PC-9 (cell line): ENCODE data around the gene SLC7A9. TPM values are rescaled to one million over a fixed set of nuclear protein-coding genes. Genes with fewer than 3 reads are reported as not detected.

Experiments used
- BruUV-seq: library from RNA; stranded (reverse); fragments of 400-500 nt; replicated peaks from 2 replicates; lab custom pipeline; 2021; lab: Mats Ljungman, UMichigan
- CTCF ChIA-PET: fragments of 300-600 bp; sonication (Branson Sonifier 250); formaldehyde crosslinking; loops from one replicate; lab custom pipeline; 2022; ENCODE audit warnings: antibody characterized with exemption; lab: Charles Lee
- POLR2A ChIA-PET: fragments of 300-600 bp; sonication (Branson Sonifier 250); formaldehyde crosslinking; loops from one replicate; lab custom pipeline; 2022; ENCODE audit warnings: antibody characterized with exemption; ENCODE audit not compliant: unreplicated experiment; lab: Charles Lee
- DNase-seq, 2 experiments: peaks; one replicate each; pipeline versions ENCODE4 v3.0.0 to v3.0.0-alpha.2; 2015 to 2022; ENCODE audit warnings: mixed read lengths in 1 of 2
- H2AFZ ChIP-seq: fragments of 200-600 bp; sonication (generic); 2 replicates; pipeline ENCODE4 v1.8.1; 2017; ENCODE audit warnings: antibody characterized with exemption
- H3F3A ChIP-seq: fragments of 200-600 bp; sonication (generic); 2 replicates; pipeline ENCODE4 v1.8.1; 2017; ENCODE audit warnings: antibody characterized with exemption, mild to moderate bottlenecking, low read depth; ENCODE audit not compliant: insufficient read depth
- H3K27ac ChIP-seq: fragments of 200-600 bp; sonication (generic); 2 replicates; pipeline ENCODE4 v1.6.1; 2016; ENCODE audit warnings: mixed run types
- H3K27me3 ChIP-seq: fragments of 200-600 bp; sonication (generic); 2 replicates; pipeline ENCODE4 v1.6.1; 2016; ENCODE audit warnings: low read depth, mixed run types; ENCODE audit not compliant: insufficient read depth
- H3K36me3 ChIP-seq: fragments of 200-600 bp; sonication (generic); 2 replicates; pipeline ENCODE4 v1.6.1; 2016; ENCODE audit warnings: low read depth, mixed run types
- H3K4me1 ChIP-seq: fragments of 200-600 bp; sonication (generic); replicated peaks from 2 replicates; pipeline ENCODE4 v1.6.1; 2016; ENCODE audit warnings: mixed run types; ENCODE audit not compliant: insufficient read depth
- H3K4me2 ChIP-seq: fragments of 200-600 bp; sonication (generic); 2 replicates; pipeline ENCODE4 v1.6.1; 2017; ENCODE audit warnings: mixed run types
- H3K4me3 ChIP-seq: fragments of 200-600 bp; sonication (generic); 2 replicates; pipeline ENCODE4 v1.6.1; 2016; ENCODE audit warnings: mixed run types
- H3K79me2 ChIP-seq: fragments of 200-600 bp; sonication (generic); 2 replicates; pipeline ENCODE4 v1.6.1; 2017; ENCODE audit warnings: low read depth, mixed run types
- H3K9me2 ChIP-seq: fragments of 200-600 bp; sonication (generic); 2 replicates; pipeline ENCODE4 v1.8.1; 2017; ENCODE audit warnings: mild to moderate bottlenecking; ENCODE audit not compliant: insufficient read depth
- H3K9me3 ChIP-seq: fragments of 200-600 bp; sonication (generic); 2 replicates; pipeline ENCODE4 v1.8.1; 2016; ENCODE audit warnings: low read depth; ENCODE audit not compliant: insufficient read depth
- H4K20me1 ChIP-seq: fragments of 200-600 bp; sonication (generic); 2 replicates; pipeline ENCODE4 v1.8.1; 2017; ENCODE audit not compliant: insufficient read depth
- CTCF ChIP-seq: fragments of 200-600 bp; sonication (generic); conservative IDR thresholded peaks from 2 replicates; pipeline ENCODE4 v1.6.1; 2017; ENCODE audit warnings: mixed run types, antibody characterized with exemption, mild to moderate bottlenecking, moderate library complexity
- EZH2 ChIP-seq: fragments of 200-600 bp; sonication (generic); IDR thresholded peaks from 2 replicates; pipeline ENCODE4 v1.8.0; 2017; ENCODE audit warnings: antibody characterized with exemption, low read depth
- intact Hi-C: fragments of 100-400 bp; cut with micrococcal nuclease; formaldehyde crosslinking; loops from one replicate; pipeline ENCODE4 v1.10.0; 2022; ENCODE audit not compliant: unreplicated experiment
- total RNA-seq: library from RNA; stranded (reverse); gene quantifications from 2 replicates; pipeline ENCODE4 v1.2.3, GENCODE V29; 2021

The SLC7A9 gene
- total RNA-seq, 1 experiment from 2014 or later, result 0.33 TPM

GRCh38 chr19:32859591-32859990 lies 10.0 kb downstream of the SLC7A9 start:
- Histone ChIP-seq H4K20me1 (no peaks in the 10 kb centered on the region), H2AFZ (no peak overlapping the region), H3K4me3 (no peak overlapping the region), H3K9me3 (no peaks in the 10 kb centered on the region), H3K79me2 (no peaks in the 10 kb centered on the region), H3K36me3 (no peaks in the 10 kb centered on the region), H3K4me2 (no peak overlapping the region), H3K27ac (no peak overlapping the region), H3K27me3 (no peaks in the 10 kb centered on the region), H3K9me2 (no peaks in the 10 kb centered on the region), H3K4me1 (no peaks in the 10 kb centered on the region), H3F3A (no peaks in the 10 kb centered on the region)
- BruUV-seq, result no TSS peak
- CTCF ChIA-PET, result no interaction called here
- TF ChIP-seq EZH2 (no peak), CTCF (no peak)
- POLR2A ChIA-PET, result no interaction called here
- DNase-seq, result no peak
- intact Hi-C loops, result no loop called here

- H3K4me1 ChIP-seq, result no peaks in the 10 kb centered on the region
- H3K79me2 ChIP-seq, result no peaks in the 10 kb centered on the region
- TF ChIP-seq EZH2, result no peak
- TF ChIP-seq CTCF, result no peak
- no peaks in the 10 kb centered on the region for H3K27me3 ChIP-seq
- H4K20me1 ChIP-seq, result no peaks in the 10 kb centered on the region
- no peaks in the 10 kb centered on the region for H3F3A ChIP-seq
- no peaks in the 10 kb centered on the region for H3K36me3 ChIP-seq
- DNase-seq, result no peak
- H2AFZ ChIP-seq, result no peak overlapping the region
- H3K4me3 ChIP-seq, result no peak overlapping the region
- ChIA-PET CTCF (no interaction called here), POLR2A (no interaction called here)
- no peak overlapping the region for H3K4me2 ChIP-seq
- no peaks in the 10 kb centered on the region for H3K9me3 ChIP-seq
- intact Hi-C loops, result no loop called here
- no peak overlapping the region for H3K27ac ChIP-seq
- BruUV-seq, result no TSS peak
- H3K9me2 ChIP-seq, result no peaks in the 10 kb centered on the region
These were observed 11.0 kb downstream of the SLC7A9 start for GRCh38 chr19:32858559-32858958.

- ChIA-PET CTCF (no interaction called here), POLR2A (no interaction called here)
- Histone ChIP-seq H3K79me2 (no peaks in the 10 kb centered on the region), H3K9me3 (no peaks in the 10 kb centered on the region), H4K20me1 (no peaks in the 10 kb centered on the region), H3K4me3 (no peak overlapping the region), H3K9me2 (no peaks in the 10 kb centered on the region), H3K27ac (no peak overlapping the region), H3K36me3 (no peaks in the 10 kb centered on the region), H3K4me2 (no peak overlapping the region), H3F3A (no peaks in the 10 kb centered on the region), H3K4me1 (no peaks in the 10 kb centered on the region), H2AFZ (no peak overlapping the region), H3K27me3 (no peaks in the 10 kb centered on the region)
- intact Hi-C loops, result no loop called here
- no peak for DNase-seq
- TF ChIP-seq CTCF, result no peak
- no peak for TF ChIP-seq EZH2
- BruUV-seq, result no TSS peak
These were observed 11.4 kb downstream of the SLC7A9 start for GRCh38 chr19:32858155-32858554.
